Keratinocyte (primary cell): ENCODE results near the gene CA9. TPM values are rescaled to one million over a fixed set of nuclear protein-coding genes. Genes with fewer than 3 reads are reported as not detected.

Experiments
- DNase-seq: peaks from one replicate; pipeline ENCODE4 v3.0.0-alpha.2; 2011; ENCODE audit warnings: low read depth, missing footprints, low spot score
- FAIRE-seq: peaks from 2 replicates; lab custom pipeline; 2011; peaks lifted over from hg19 to GRCh38; lab: Jason Lieb, UNC
- H2AFZ ChIP-seq: 2 replicates; pipeline ENCODE4 v1.6.0; 2012; ENCODE audit warnings: low read length, control low read depth, inconsistent platforms; ENCODE audit not compliant: control insufficient read depth
- H3K27ac ChIP-seq: 2 replicates; pipeline ENCODE4 v1.5.1; 2011; ENCODE audit warnings: low read length; ENCODE audit not compliant: control insufficient read depth, insufficient read depth
- H3K27me3 ChIP-seq: 3 replicates; pipeline ENCODE4 v1.6.0; 2011; ENCODE audit warnings: low read length; ENCODE audit not compliant: control insufficient read depth, insufficient read depth; ENCODE audit errors: extremely low read depth
- H3K36me3 ChIP-seq, 2 experiments: 2 replicates in 1 of 2; 3 replicates in 1 of 2; pipeline ENCODE4 v1.5.1; 2011; ENCODE audit warnings: low read length in 2 of 2, mild to moderate bottlenecking in 1 of 2; ENCODE audit not compliant: control insufficient read depth in 2 of 2, insufficient read depth in 2 of 2; ENCODE audit errors: extremely low read depth in 1 of 2
- H3K4me1 ChIP-seq: 3 replicates; pipeline ENCODE4 v1.5.1; 2011; ENCODE audit warnings: low read length; ENCODE audit not compliant: control insufficient read depth, insufficient read depth; ENCODE audit errors: extremely low read depth
- H3K4me2 ChIP-seq: 3 replicates; pipeline ENCODE4 v1.6.0; 2011; ENCODE audit warnings: low read depth, low read length; ENCODE audit not compliant: control insufficient read depth, insufficient read depth; ENCODE audit errors: extremely low read depth
- H3K4me3 ChIP-seq, 3 experiments: fragments of 200-600 bp in 1 of 3; sonication (generic) in 1 of 3; 2 replicates in 2 of 3; 3 replicates in 1 of 3; pipeline ENCODE4 v1.5.1; 2011 to 2016; ENCODE audit warnings: low read length in 3 of 3, mild to moderate bottlenecking in 3 of 3, control low read depth in 2 of 3, inconsistent platforms in 1 of 3, low read depth in 1 of 3, mixed read lengths in 1 of 3, mixed run types in 1 of 3, moderate library complexity in 1 of 3; ENCODE audit not compliant: control insufficient read depth in 2 of 3, insufficient read depth in 2 of 3; ENCODE audit errors: extremely low read depth in 1 of 3
- H3K79me2 ChIP-seq: 2 replicates; pipeline ENCODE4 v1.6.0; 2012; ENCODE audit warnings: low read length; ENCODE audit not compliant: control insufficient read depth, insufficient read depth
- H3K9ac ChIP-seq: 3 replicates; pipeline ENCODE4 v1.6.0; 2011; ENCODE audit warnings: low read length; ENCODE audit not compliant: control insufficient read depth, insufficient read depth; ENCODE audit errors: extremely low read depth
- H3K9me1 ChIP-seq: 3 replicates; pipeline ENCODE4 v1.6.0; 2011; ENCODE audit warnings: low read length; ENCODE audit not compliant: control insufficient read depth, insufficient read depth; ENCODE audit errors: extremely low read depth
- H3K9me3 ChIP-seq: 2 replicates; pipeline ENCODE4 v1.5.1; 2012; ENCODE audit warnings: low read depth, low read length; ENCODE audit not compliant: control insufficient read depth
- H4K20me1 ChIP-seq: 3 replicates; pipeline ENCODE4 v1.6.0; 2011; ENCODE audit warnings: low read length; ENCODE audit not compliant: control insufficient read depth, insufficient read depth; ENCODE audit errors: extremely low read depth
- CTCF ChIP-seq, 3 experiments: IDR thresholded peaks in 1 of 3; conservative IDR thresholded peaks in 1 of 3; optimal IDR thresholded peaks in 1 of 3; 2 replicates in 2 of 3; 3 replicates in 1 of 3; pipeline versions ENCODE3 to v1.5.1; 2011; ENCODE audit warnings: low read length in 3 of 3, mild to moderate bottlenecking in 3 of 3, moderate library complexity in 2 of 3, control low read depth in 1 of 3, inconsistent platforms in 1 of 3; ENCODE audit not compliant: insufficient read depth in 2 of 3; ENCODE audit errors: extremely low read depth in 1 of 3
- EZH2 ChIP-seq: IDR thresholded peaks from one replicate; pipeline ENCODE4 v1.6.1; 2012; ENCODE audit warnings: inconsistent platforms, mild to moderate bottlenecking, low read length, moderate library complexity
- dilution Hi-C: fragments of 300-500 bp; cut with MboI; formaldehyde crosslinking; loops from one replicate; pipeline ENCODE4 v1.7.0; 2020; ENCODE audit warnings: low sequenced_read_pairs; ENCODE audit not compliant: extremely low pct_ligation_motif_present
- polyA plus RNA-seq, 5 experiments: library from polyadenylated mRNA; depleted of rRNA in 3 of 5; stranded (reverse) in 3 of 5; stranded (forward) in 1 of 5; unstranded in 1 of 5; fragments of >200 nt; gene quantifications; 1 replicate in 1 of 5; 2 replicates in 3 of 5; 3 replicates in 1 of 5; pipeline versions ENCODE4 v1.2.1 to v1.2.3, GENCODE V29; 2011 to 2012; ENCODE audit warnings: missing spikeins in 2 of 5, low read depth in 1 of 5, low replicate concordance in 1 of 5

The CA9 gene
- polyA plus RNA-seq, 1 donor (not counting 4 experiments of a cell fraction or from before 2014, with no cell fraction given) = 7.2 TPM

DNA sequence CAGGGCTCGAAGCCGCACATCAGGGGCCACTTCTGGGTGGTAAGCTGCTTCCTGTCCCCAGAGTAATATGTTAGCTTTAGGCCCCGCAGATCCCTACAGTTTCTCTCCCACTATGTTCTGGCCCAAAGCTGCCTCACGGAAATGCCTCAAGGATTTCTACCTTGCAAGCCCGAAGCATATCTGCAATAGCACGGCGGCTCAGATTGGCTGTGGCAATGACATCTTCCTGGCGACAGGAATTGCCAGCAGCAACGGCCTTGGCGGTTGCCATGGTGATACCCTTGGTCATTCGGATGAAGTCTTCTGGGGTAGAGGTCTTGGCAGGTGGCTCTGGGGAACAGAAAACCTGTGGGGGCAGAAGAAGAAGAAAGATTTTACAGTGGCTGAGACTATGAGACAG lies 26.3 kb downstream of the CA9 start:
- Histone ChIP-seq H2AFZ (no peak overlapping the region), H3K36me3 (peaks cover 59 to 71% of the 10 kb centered on the region in 2 experiments), H3K4me2 (no peak overlapping the region), H4K20me1 (peaks cover 3% of the 10 kb centered on the region), H3K79me2 (no peaks in the 10 kb centered on the region), H3K27me3 (no peaks in the 10 kb centered on the region), H3K9me1 (peaks cover 2% of the 10 kb centered on the region), H3K27ac (no peak overlapping the region), H3K9ac (no peak overlapping the region), H3K4me3 (no peak overlapping the region), H3K9me3 (no peaks in the 10 kb centered on the region), H3K4me1 (no peaks in the 10 kb centered on the region)
- dilution Hi-C loops = no loop called here
- TF ChIP-seq EZH2 = no peak
- TF ChIP-seq CTCF (optimal IDR thresholded peaks at IDR 0.05 in 1 of 3, IDR thresholded peaks at IDR 0.05 in 1 of 3, conservative IDR thresholded peaks at IDR 0.05 in 1 of 3; ENCODE audit: extremely low read depth in 1 of 3, insufficient read depth in 2 of 3, low read length in 3 of 3) = no peak
- DNase-seq (no peak), FAIRE-seq (no peak)

DNA sequence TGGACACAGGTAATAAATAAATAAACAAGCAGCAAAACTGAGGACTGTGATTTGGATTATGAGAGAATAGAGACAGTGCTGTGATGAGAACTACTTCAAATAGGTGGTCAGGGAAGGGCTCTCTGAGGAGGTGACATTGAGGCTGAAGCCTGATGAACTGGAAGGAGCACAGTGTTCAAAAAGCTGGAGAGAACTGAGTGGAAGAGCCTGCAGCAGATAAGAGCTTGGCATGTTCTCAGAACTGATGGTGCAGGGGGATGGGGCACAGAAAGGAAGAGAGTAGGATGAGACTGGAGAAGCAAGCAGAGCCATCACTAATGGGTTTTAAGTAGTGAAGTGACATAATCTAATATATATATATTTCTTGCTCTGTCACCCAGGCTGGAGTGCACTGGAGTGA lies 27.2 kb downstream of the CA9 start:
- H3K9ac ChIP-seq = no peak overlapping the region
- H3K27me3 ChIP-seq = no peaks in the 10 kb centered on the region
- dilution Hi-C loops = no loop called here
- H3K4me2 ChIP-seq = no peak overlapping the region
- no peak for FAIRE-seq
- peaks cover 2% of the 10 kb centered on the region for H3K9me1 ChIP-seq
- H3K9me3 ChIP-seq = no peaks in the 10 kb centered on the region
- H2AFZ ChIP-seq = no peak overlapping the region
- peaks cover 2% of the 10 kb centered on the region for H4K20me1 ChIP-seq
- H3K4me3 ChIP-seq = no peak overlapping the region
- H3K36me3 ChIP-seq = peaks cover 65 to 78% of the 10 kb centered on the region in 2 experiments
- no peak for TF ChIP-seq CTCF (optimal IDR thresholded peaks at IDR 0.05 in 1 of 3, IDR thresholded peaks at IDR 0.05 in 1 of 3, conservative IDR thresholded peaks at IDR 0.05 in 1 of 3; ENCODE audit: extremely low read depth in 1 of 3, insufficient read depth in 2 of 3, low read length in 3 of 3)
- no peak for TF ChIP-seq EZH2
- DNase-seq = no peak
- H3K79me2 ChIP-seq = no peaks in the 10 kb centered on the region
- H3K27ac ChIP-seq = no peak overlapping the region
- H3K4me1 ChIP-seq = no peaks in the 10 kb centered on the region
